ENCODE measurements around the gene IDH1.
A peak's percentile ranks its signal among the peaks of the same experiment; 100 is the strongest.

- TF ChIP-seq POLR2AphosphoS5 (IDR thresholded peaks at IDR 0.05; ENCODE audit: low read depth) = no peak
- no peak for TF ChIP-seq CTCF (IDR thresholded peaks at IDR 0.05; ENCODE audit: insufficient read depth, low read length)
- peak; percentile 93 for TF ChIP-seq SPI1 (IDR thresholded peaks at IDR 0.05; ENCODE audit: borderline replicate concordance, low read depth)
Measured at GRCh38 chr2:208268156-208268952, 13.5 kb upstream of the IDH1 start.

All from HL-60 (cell line).